Loucy (cell line): Measurements from ENCODE around the gene STPG1.

Source experiments
- H2AFZ ChIP-seq: fragments of 200-600 bp; sonication (generic); 2 replicates; pipeline ENCODE4 v1.6.0; 2016; ENCODE audit warnings: antibody characterized with exemption, mild to moderate bottlenecking, low read length, moderate library complexity
- H3F3A ChIP-seq: fragments of 200-600 bp; 2 replicates; pipeline ENCODE4 v1.6.0; 2016; ENCODE audit warnings: antibody characterized with exemption, low read depth, mild to moderate bottlenecking
- H3K27me3 ChIP-seq: fragments of 200-600 bp; sonication (generic); 2 replicates; pipeline ENCODE4 v1.6.1; 2014; ENCODE audit warnings: low read length, mild to moderate bottlenecking; ENCODE audit not compliant: insufficient read depth, poor library complexity, severe bottlenecking
- H3K36me3 ChIP-seq: fragments of 200-600 bp; sonication (generic); 2 replicates; pipeline ENCODE4 v1.6.1; 2016; ENCODE audit warnings: low read length; ENCODE audit not compliant: insufficient read depth
- H3K4me1 ChIP-seq: fragments of 200-600 bp; sonication (generic); 2 replicates; pipeline ENCODE4 v1.5.1; 2014; ENCODE audit warnings: low read length, mild to moderate bottlenecking; ENCODE audit not compliant: insufficient read depth, poor library complexity, severe bottlenecking
- H3K4me2 ChIP-seq: fragments of 200-600 bp; sonication (generic); 2 replicates; pipeline ENCODE4 v1.6.0; 2014; ENCODE audit warnings: antibody characterized with exemption, low read length, low read depth, mild to moderate bottlenecking; ENCODE audit not compliant: poor library complexity, severe bottlenecking
- H3K4me3 ChIP-seq: fragments of 200-600 bp; sonication (generic); 2 replicates; pipeline ENCODE4 v1.5.1; 2014; ENCODE audit warnings: low read length, mild to moderate bottlenecking, mixed read lengths; ENCODE audit not compliant: poor library complexity, severe bottlenecking
- H3K79me2 ChIP-seq: fragments of 200-600 bp; sonication (generic); 2 replicates; pipeline ENCODE4 v1.6.1; 2014; ENCODE audit warnings: low read length; ENCODE audit not compliant: insufficient read depth
- H3K9ac ChIP-seq: fragments of 200-600 bp; sonication (generic); 2 replicates; pipeline ENCODE4 v1.6.0; 2014; ENCODE audit warnings: mild to moderate bottlenecking, low read depth, low read length, moderate library complexity; ENCODE audit not compliant: poor library complexity, severe bottlenecking
- H3K9me2 ChIP-seq: fragments of 200-600 bp; sonication (generic); replicated peaks from 2 replicates; pipeline ENCODE4 v1.6.1; 2016; ENCODE audit warnings: low read depth, low read length, mixed read lengths
- H3K9me3 ChIP-seq: fragments of 200-600 bp; sonication (generic); 2 replicates; pipeline ENCODE4 v1.6.1; 2014; ENCODE audit warnings: mild to moderate bottlenecking, antibody characterized with exemption, low read length, low read depth; ENCODE audit not compliant: insufficient read depth
- H4K20me1 ChIP-seq: fragments of 200-600 bp; sonication (generic); 2 replicates; pipeline ENCODE4 v1.6.0; 2014; ENCODE audit warnings: antibody characterized with exemption, low read length, mild to moderate bottlenecking; ENCODE audit not compliant: insufficient read depth, poor library complexity, severe bottlenecking
- EZH2phosphoT487 ChIP-seq: fragments of 200-600 bp; IDR thresholded peaks from 2 replicates; pipeline ENCODE4 v1.6.1; 2018; ENCODE audit warnings: antibody characterized with exemption, mild to moderate bottlenecking, moderate library complexity, borderline replicate concordance
- TF ChIP-seq, protein P1 (sequence below): fragments of 200-600 bp; sonication (generic); conservative IDR thresholded peaks from 2 replicates; pipeline ENCODE4 v1.5.1; 2014; ENCODE audit warnings: mild to moderate bottlenecking, antibody characterized with exemption, low read length

Gene STPG1

DNA sequence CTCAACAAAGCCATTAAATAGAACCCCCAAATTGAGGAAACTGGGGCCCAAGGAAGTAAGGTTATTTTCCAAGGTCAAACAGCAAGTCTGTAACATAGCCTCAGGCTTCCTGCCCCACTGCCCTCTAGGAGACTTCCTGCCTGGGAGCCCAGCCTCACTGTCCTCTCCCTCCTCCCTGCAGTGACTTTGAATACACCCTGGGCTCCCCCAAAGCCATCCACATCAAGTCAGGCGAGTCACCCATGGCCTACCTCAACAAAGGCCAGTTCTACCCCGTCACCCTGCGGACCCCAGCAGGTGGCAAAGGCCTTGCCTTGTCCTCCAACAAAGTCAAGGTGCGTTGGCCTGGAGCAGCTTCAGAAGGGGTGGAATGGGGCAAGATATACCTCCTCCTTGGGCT lies 76.1 kb downstream of the STPG1 start:
- Histone ChIP-seq H3K27me3 (no peaks in the 10 kb centered on the region), H3K4me2 (peak overlapping the region; percentile 46), H3K4me3 (no peak overlapping the region), H3K9me2 (no peaks in the 10 kb centered on the region), H3F3A (no peaks in the 10 kb centered on the region), H2AFZ (0 out of 2 replicates have a peak overlapping the region, but pooled peaks have one; percentile 19), H4K20me1 (no peaks in the 10 kb centered on the region), H3K36me3 (no peaks in the 10 kb centered on the region), H3K9me3 (no peaks in the 10 kb centered on the region), H3K9ac (peak overlapping the region; percentile 20), H3K4me1 (peaks cover 35% of the 10 kb centered on the region), H3K79me2 (no peaks in the 10 kb centered on the region)
- TF ChIP-seq, protein P1, sequence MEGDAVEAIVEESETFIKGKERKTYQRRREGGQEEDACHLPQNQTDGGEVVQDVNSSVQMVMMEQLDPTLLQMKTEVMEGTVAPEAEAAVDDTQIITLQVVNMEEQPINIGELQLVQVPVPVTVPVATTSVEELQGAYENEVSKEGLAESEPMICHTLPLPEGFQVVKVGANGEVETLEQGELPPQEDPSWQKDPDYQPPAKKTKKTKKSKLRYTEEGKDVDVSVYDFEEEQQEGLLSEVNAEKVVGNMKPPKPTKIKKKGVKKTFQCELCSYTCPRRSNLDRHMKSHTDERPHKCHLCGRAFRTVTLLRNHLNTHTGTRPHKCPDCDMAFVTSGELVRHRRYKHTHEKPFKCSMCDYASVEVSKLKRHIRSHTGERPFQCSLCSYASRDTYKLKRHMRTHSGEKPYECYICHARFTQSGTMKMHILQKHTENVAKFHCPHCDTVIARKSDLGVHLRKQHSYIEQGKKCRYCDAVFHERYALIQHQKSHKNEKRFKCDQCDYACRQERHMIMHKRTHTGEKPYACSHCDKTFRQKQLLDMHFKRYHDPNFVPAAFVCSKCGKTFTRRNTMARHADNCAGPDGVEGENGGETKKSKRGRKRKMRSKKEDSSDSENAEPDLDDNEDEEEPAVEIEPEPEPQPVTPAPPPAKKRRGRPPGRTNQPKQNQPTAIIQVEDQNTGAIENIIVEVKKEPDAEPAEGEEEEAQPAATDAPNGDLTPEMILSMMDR = no peak
- no peak for TF ChIP-seq EZH2phosphoT487

- H2AFZ ChIP-seq = no peak overlapping the region
- TF ChIP-seq, protein P1 = no peak
- TF ChIP-seq EZH2phosphoT487 = no peak
- no peak overlapping the region for H3K9ac ChIP-seq
- H3K9me2 ChIP-seq = no peaks in the 10 kb centered on the region
- H3F3A ChIP-seq = no peaks in the 10 kb centered on the region
- H3K79me2 ChIP-seq = no peaks in the 10 kb centered on the region
- no peaks in the 10 kb centered on the region for H3K9me3 ChIP-seq
- no peak overlapping the region for H3K4me2 ChIP-seq
- no peaks in the 10 kb centered on the region for H4K20me1 ChIP-seq
- peaks cover 28% of the 10 kb centered on the region for H3K4me1 ChIP-seq
- no peaks in the 10 kb centered on the region for H3K27me3 ChIP-seq
- no peaks in the 10 kb centered on the region for H3K36me3 ChIP-seq
- H3K4me3 ChIP-seq = no peak overlapping the region
These were observed 77.5 kb downstream of the STPG1 start for GRCh38 chr1:24336075-24336474.

DNA sequence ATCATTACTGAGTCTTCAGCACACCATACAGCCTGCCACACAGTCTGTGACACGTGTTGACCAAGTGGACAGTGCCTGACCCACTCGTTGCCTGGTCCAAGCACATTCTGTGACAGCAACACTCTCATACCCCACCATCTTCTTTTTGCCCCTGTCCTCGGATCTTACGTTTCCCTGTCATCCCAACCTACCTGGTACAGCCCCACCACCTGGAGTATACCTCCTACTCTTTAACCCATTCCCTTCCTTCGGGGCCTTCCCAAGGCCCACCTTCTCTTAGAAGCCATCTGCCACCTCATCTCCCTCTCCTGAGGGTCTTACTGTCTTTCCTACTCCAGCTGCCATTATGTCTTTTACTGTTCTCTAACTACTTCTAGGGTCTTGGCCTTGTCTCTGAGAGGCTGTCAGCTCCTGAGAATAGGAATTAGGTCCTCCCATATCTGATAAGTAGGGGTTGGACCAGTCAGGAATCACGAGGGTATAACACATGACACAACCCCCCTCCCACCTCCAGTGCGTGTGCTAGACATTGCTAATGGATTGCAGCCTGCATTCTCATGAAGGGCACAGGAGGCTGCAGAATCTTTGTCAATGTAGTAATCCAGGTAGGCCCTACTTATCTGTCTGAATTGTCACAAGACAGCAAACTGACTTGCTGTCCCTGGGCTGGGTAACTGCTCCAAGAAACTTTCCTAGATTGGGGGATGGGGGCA lies 81.5 kb downstream of the STPG1 start:
- H3K4me2 ChIP-seq = no peak overlapping the region
- H3F3A ChIP-seq = no peaks in the 10 kb centered on the region
- TF ChIP-seq, protein P1 = no peak
- TF ChIP-seq EZH2phosphoT487 = no peak
- H3K9me3 ChIP-seq = no peaks in the 10 kb centered on the region
- no peak overlapping the region for H2AFZ ChIP-seq
- H3K4me3 ChIP-seq = no peak overlapping the region
- H3K9ac ChIP-seq = no peak overlapping the region
- H3K79me2 ChIP-seq = no peaks in the 10 kb centered on the region
- no peaks in the 10 kb centered on the region for H3K27me3 ChIP-seq
- H3K36me3 ChIP-seq = no peaks in the 10 kb centered on the region
- H3K9me2 ChIP-seq = no peaks in the 10 kb centered on the region
- no peaks in the 10 kb centered on the region for H4K20me1 ChIP-seq
- peaks cover 29% of the 10 kb centered on the region for H3K4me1 ChIP-seq
